ENCODE results near the gene LPGAT1. TPM values are rescaled to one million over a fixed set of nuclear protein-coding genes. Genes with fewer than 3 reads are reported as not detected.

The LPGAT1 gene
- 11.5 and 16.1 TPM in 2 replicates for total RNA-seq

GRCh38 chr1:211830328-211831142 lies at the start of gene LPGAT1:
TSS of gene LPGAT1 (minus strand) at chr1:211830763. CDS start at chr1:211829296, 1,467 bp downstream.

Other genes starting within 250 kb of the LPGAT1 start
- gene NEK2, start 155.1 kb downstream of the LPGAT1 start, total RNA-seq: 0.26 and 3.5 TPM in 2 replicates
- 9.3 and 11.3 TPM in 2 replicates for gene INTS7, start 204.8 kb upstream of the LPGAT1 start, total RNA-seq
- gene DTL, start 205.0 kb upstream of the LPGAT1 start, total RNA-seq: 0.17 and 1.4 TPM in 2 replicates

All from bronchial smooth muscle cell (primary cell).